NB4 (cell line): ENCODE data around the gene MYOF.

Source experiments
- CTCF ChIP-seq: IDR thresholded peaks from one replicate; pipeline ENCODE4 v1.5.1; 2012; ENCODE audit warnings: low read depth, low read length
- MAX ChIP-seq: IDR thresholded peaks from 2 replicates; pipeline ENCODE4 v1.6.1; 2011; ENCODE audit warnings: low read depth, low read length

- TF ChIP-seq CTCF (no peak), MAX (no peak)
Measured at GRCh38 chr10:93392121-93392520, 90.0 kb downstream of the MYOF start.
